NB4 (cell line): Measurements from ENCODE around the gene MRPL18.
A peak's percentile ranks its signal among the peaks of the same experiment; 100 is the strongest.
"Not testable (repeated sequence)": the region's sequence is repeated elsewhere in the genome, so short reads cannot be mapped to it uniquely, and the experiment has no call there.

Experiments used
- DNase-seq: peaks from one replicate; pipeline ENCODE4 v3.0.0; 2010; ENCODE audit warnings: low read depth
- H3K4me3 ChIP-seq: one replicate; pipeline ENCODE4 v1.5.1; 2011; ENCODE audit warnings: mild to moderate bottlenecking, low read depth, low read length, moderate library complexity
- CTCF ChIP-seq: IDR thresholded peaks from one replicate; pipeline ENCODE4 v1.5.1; 2012; ENCODE audit warnings: low read depth, low read length
- MAX ChIP-seq: IDR thresholded peaks from 2 replicates; pipeline ENCODE4 v1.6.1; 2011; ENCODE audit warnings: low read depth, low read length
- MYC ChIP-seq: IDR thresholded peaks from 2 replicates; pipeline ENCODE4 v1.6.1; 2011; ENCODE audit warnings: low read depth, low read length
- POLR2A ChIP-seq: IDR thresholded peaks from 2 replicates; pipeline ENCODE4 v1.6.1; 2011; ENCODE audit warnings: mild to moderate bottlenecking; ENCODE audit not compliant: insufficient read length; ENCODE audit errors: extremely low read depth

Gene MRPL18

DNA sequence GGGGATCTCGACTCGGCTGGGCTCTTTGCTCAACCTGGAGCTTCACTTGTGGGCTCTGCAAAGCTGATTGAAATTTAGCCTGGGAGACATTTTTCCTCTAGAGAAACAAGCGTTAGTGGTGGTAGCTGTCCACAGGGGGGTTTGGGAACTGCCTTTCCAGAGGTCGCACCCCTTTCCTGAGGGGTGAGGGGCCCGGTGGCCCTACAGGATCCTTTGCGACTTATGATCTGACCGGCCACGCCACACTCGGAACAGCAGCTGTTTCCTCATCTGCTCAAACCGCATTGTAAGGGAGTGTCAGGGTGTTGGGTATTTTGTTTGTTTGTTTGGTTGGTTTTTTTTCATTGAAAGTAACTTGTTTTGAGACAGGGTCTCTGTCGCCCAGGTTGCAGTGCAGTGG, 30.9 kb downstream of the MRPL18 start:
- H3K4me3 ChIP-seq: no peak overlapping the region
- DNase-seq: peak; percentile 58
- TF ChIP-seq POLR2A: no peak
- no peak for TF ChIP-seq MYC
- TF ChIP-seq MAX: 0 out of 2 replicates have a peak, but pooled peaks have one; percentile 34

DNA sequence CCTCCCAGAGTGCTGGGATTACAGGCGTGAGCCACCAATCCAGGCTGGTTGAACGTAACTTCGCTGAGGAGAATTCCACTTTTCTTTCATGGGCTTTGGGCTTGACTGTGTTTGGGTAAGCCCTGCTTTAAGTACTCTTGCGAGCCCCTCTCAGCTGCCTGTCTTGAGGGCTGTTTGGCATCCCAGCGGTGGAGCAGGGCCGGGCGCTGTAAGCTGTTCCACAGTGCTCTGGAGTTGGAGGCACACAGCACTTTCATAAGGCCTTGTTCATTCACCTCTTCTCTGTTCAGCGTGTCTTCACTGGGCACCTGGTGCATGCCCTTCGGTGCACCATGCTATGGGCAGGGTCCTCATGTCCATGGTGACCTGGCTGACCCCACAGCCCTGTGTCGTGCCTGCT, 31.5 kb downstream of the MRPL18 start:
- TF ChIP-seq MYC: no peak
- TF ChIP-seq CTCF: no peak
- TF ChIP-seq POLR2A: no peak
- no peak for TF ChIP-seq MAX
- DNase-seq: no peak
- H3K4me3 ChIP-seq: no peak overlapping the region

DNA sequence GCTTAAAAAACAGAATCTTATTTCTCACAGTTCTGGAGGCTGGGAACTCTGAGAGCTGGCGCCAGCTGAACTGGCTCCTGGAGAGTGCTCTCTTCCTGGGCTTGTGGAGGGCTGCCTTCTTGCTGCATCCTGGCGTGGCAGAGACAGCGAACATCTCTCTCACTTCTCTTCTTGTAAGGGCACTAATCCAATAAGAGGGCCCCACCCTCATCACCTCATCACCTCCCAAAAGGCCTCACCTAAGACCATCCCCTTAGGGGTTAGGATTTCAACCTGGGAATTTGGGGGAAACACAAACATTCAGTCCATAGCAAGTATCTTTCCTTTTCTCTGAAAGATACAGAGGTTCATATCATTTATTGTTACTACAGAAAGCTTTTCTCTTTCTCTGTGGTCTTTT, 33.7 kb downstream of the MRPL18 start:
- H3K4me3 ChIP-seq: no peak overlapping the region
- DNase-seq: no peak
- TF ChIP-seq MYC (no peak), MAX (no peak), CTCF (no peak), POLR2A (no peak)

GRCh38 chr6:159824690-159825089, 34.4 kb downstream of the MRPL18 start:
- DNase-seq, H3K4me3 ChIP-seq: not testable (repeated sequence)

GRCh38 chr6:159826004-159826403, 35.7 kb downstream of the MRPL18 start:
- no peak overlapping the region for H3K4me3 ChIP-seq
- no peak for DNase-seq
- TF ChIP-seq MAX: no peak
- TF ChIP-seq POLR2A: no peak
- no peak for TF ChIP-seq CTCF
- no peak for TF ChIP-seq MYC

DNA sequence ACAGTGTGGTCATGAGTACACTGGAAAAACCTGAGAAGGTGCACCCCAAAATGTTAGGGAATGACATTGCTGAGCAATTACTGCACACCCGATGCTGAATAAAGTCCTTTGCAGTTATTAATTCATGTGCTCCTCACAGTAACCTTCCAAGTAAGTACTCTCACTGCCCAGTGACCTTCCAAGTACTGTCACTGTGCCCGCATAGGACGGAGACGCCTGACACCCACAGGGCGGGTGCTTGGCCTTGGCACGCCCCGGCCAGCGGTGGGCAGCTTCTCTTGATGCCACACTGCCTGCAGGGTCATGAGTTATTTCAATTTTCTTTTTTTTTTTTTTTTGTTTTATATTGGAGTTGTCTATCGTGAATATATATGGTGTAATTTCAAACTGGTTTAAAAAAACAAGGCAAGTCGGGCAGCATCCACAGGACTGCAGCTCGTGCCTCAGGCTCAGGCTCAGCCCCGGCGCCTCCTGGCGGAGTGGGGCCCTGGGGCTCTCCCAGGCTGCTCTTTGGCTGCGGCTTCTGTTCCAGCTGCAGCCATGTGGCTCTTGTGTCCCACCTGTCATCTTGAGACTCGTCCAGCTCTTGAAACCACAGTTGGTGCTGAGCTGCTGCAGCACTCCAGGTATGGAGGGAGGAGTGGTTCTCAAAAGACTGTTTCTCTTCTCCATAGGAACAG, 36.8 kb downstream of the MRPL18 start:
- TF ChIP-seq MAX: no peak
- TF ChIP-seq MYC: no peak
- no peak for TF ChIP-seq POLR2A
- no peak for TF ChIP-seq CTCF
- no peak for DNase-seq
- H3K4me3 ChIP-seq: no peak overlapping the region

DNA sequence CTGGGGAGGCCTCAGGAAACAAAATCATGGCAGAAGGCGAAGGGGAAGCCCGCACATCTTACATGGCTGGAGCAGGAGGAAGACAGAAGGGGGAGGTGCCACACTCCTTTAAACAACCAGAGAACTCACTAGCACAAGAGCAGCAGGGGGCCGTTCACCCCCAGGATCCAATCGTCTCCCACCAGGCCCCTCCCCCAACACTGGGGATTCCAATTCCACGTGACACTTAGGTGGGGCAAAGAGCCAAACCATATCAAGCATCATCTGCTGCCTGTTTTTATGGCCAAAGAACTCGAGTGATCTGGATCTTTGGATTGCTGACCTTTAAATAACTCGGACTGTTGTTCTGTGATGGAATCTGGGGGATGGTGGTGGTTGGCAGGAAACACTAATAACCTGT, 37.8 kb downstream of the MRPL18 start:
- no peak for DNase-seq

More for the DNA sequence above, 37.8 kb downstream of the MRPL18 start:
- H3K4me3 ChIP-seq: no peak overlapping the region
- TF ChIP-seq MAX: no peak
